CD14-positive monocyte (primary cell): ENCODE data around the gene CAP2. TPM values are rescaled to one million over a fixed set of nuclear protein-coding genes. Genes with fewer than 3 reads are reported as not detected.

Experiments
- DNase-seq, 3 donors: peaks; one replicate each; pipeline ENCODE4 v3.0.0-alpha.2; 2011 to 2022
- H2AFZ ChIP-seq: 2 replicates; pipeline ENCODE4 v1.6.0; 2012; ENCODE audit warnings: mild to moderate bottlenecking, low read depth, low read length, inconsistent platforms; ENCODE audit not compliant: insufficient read depth, poor library complexity, severe bottlenecking
- H3K27ac ChIP-seq, 2 donors: 1 replicate in 1 of 2; 2 replicates in 1 of 2; pipeline ENCODE4 v1.5.1; 2012 to 2013; ENCODE audit warnings: low read length in 2 of 2, control low read depth in 1 of 2, inconsistent platforms in 1 of 2, low read depth in 1 of 2, mild to moderate bottlenecking in 1 of 2
- H3K27me3 ChIP-seq, 2 donors: one replicate each; pipeline versions ENCODE4 v1.6.0 to v1.6.1; 2011 to 2013; ENCODE audit warnings: low read length in 2 of 2; ENCODE audit not compliant: control insufficient read depth in 2 of 2, insufficient read depth in 2 of 2
- H3K36me3 ChIP-seq, 2 donors: replicated peaks in 1 of 2; 1 replicate in 1 of 2; 2 replicates in 1 of 2; pipeline versions ENCODE4 v1.5.1 to v1.6.1; 2012 to 2013; ENCODE audit warnings: low read length in 2 of 2, control low read depth in 1 of 2, inconsistent platforms in 1 of 2, mild to moderate bottlenecking in 1 of 2; ENCODE audit not compliant: insufficient read depth in 2 of 2, control insufficient read depth in 1 of 2
- H3K4me1 ChIP-seq, 2 donors: 1 replicate in 1 of 2; 2 replicates in 1 of 2; pipeline versions ENCODE4 v1.5.1 to v1.6.1; 2012 to 2013; ENCODE audit warnings: low read length in 2 of 2, control low read depth in 1 of 2, inconsistent platforms in 1 of 2, mild to moderate bottlenecking in 1 of 2, moderate library complexity in 1 of 2; ENCODE audit not compliant: insufficient read depth in 2 of 2, control insufficient read depth in 1 of 2
- H3K4me2 ChIP-seq: replicated peaks from 2 replicates; pipeline ENCODE3; 2012; ENCODE audit warnings: low read length, moderate library complexity, mild to moderate bottlenecking; ENCODE audit not compliant: poor library complexity, severe bottlenecking; ENCODE audit errors: extremely low read depth
- H3K4me3 ChIP-seq, 3 experiments: fragments of 200-600 bp in 1 of 3; sonication (generic) in 1 of 3; replicated peaks in 1 of 3; 1 replicate in 2 of 3; 2 replicates in 1 of 3; pipeline ENCODE4 v1.5.1; 2011 to 2013; ENCODE audit warnings: low read length in 3 of 3, mild to moderate bottlenecking in 3 of 3, control low read depth in 2 of 3, low read depth in 2 of 3, inconsistent platforms in 1 of 3, moderate library complexity in 1 of 3
- H3K79me2 ChIP-seq: 2 replicates; pipeline ENCODE4 v1.6.0; 2012; ENCODE audit warnings: mild to moderate bottlenecking, control low read depth, inconsistent platforms, low read length, moderate library complexity; ENCODE audit not compliant: insufficient read depth
- H3K9ac ChIP-seq: 2 replicates; pipeline ENCODE4 v1.6.0; 2017; ENCODE audit warnings: low read length, mild to moderate bottlenecking; ENCODE audit not compliant: insufficient read depth, poor library complexity, severe bottlenecking
- H3K9me3 ChIP-seq, 2 donors: replicated peaks in 1 of 2; 1 replicate in 1 of 2; 2 replicates in 1 of 2; pipeline versions ENCODE4 v1.5.1 to v1.6.1; 2012 to 2013; ENCODE audit warnings: low read length in 2 of 2, control low read depth in 1 of 2; ENCODE audit not compliant: control insufficient read depth in 1 of 2, insufficient read depth in 1 of 2
- H4K20me1 ChIP-seq: 2 replicates; pipeline ENCODE4 v1.6.0; 2012; ENCODE audit warnings: mild to moderate bottlenecking, low read length, control low read depth, moderate library complexity; ENCODE audit not compliant: insufficient read depth
- H3K27ac Mint-ChIP-seq, 7 donors: one replicate each; pipeline ENCODE4 v1.8.0; 2020; ENCODE audit warnings: mild to moderate bottlenecking in 7 of 7, mixed read lengths in 7 of 7, moderate library complexity in 6 of 7, inconsistent platforms in 2 of 7
- H3K27me3 Mint-ChIP-seq, 3 donors: one replicate each; pipeline ENCODE4 v1.8.0; 2021 to 2022; ENCODE audit warnings: low read depth in 3 of 3, mild to moderate bottlenecking in 3 of 3, mixed read lengths in 3 of 3, moderate library complexity in 3 of 3, inconsistent platforms in 1 of 3
- H3K36me3 Mint-ChIP-seq, 2 donors: one replicate each; pipeline ENCODE4 v1.8.0; 2020; ENCODE audit warnings: mixed read lengths in 2 of 2, inconsistent platforms in 1 of 2, mild to moderate bottlenecking in 1 of 2
- H3K4me1 Mint-ChIP-seq: one replicate; pipeline ENCODE4 v1.8.0; 2020; ENCODE audit warnings: mild to moderate bottlenecking, mixed read lengths
- H3K4me3 Mint-ChIP-seq, 2 donors: one replicate each; pipeline ENCODE4 v1.8.0; 2020; ENCODE audit warnings: mild to moderate bottlenecking in 2 of 2, mixed read lengths in 2 of 2, moderate library complexity in 1 of 2
- H3K9me3 Mint-ChIP-seq, 7 donors: one replicate each; pipeline ENCODE4 v1.8.0; 2020 to 2022; ENCODE audit warnings: mixed read lengths in 7 of 7, mild to moderate bottlenecking in 6 of 7, moderate library complexity in 6 of 7, inconsistent platforms in 2 of 7
- CTCF ChIP-seq: fragments of 200-600 bp; IDR thresholded peaks from one replicate; pipeline ENCODE4 v1.8.0; 2022; ENCODE audit warnings: antibody characterized with exemption, mild to moderate bottlenecking
- WGBS: methylation state at CpG from one replicate; pipeline ENCODE4 v1.1.5; 2013; ENCODE audit warnings: missing lambda C conversion rate; ENCODE audit not compliant: insufficient coverage; 5-methylcytosine and 5-hydroxymethylcytosine counted together
- intact Hi-C, 2 donors: fragments of 100-400 bp; cut with micrococcal nuclease; formaldehyde crosslinking; loops; one replicate each; pipeline versions ENCODE4 v1.15.0 to v1.15.1; 2023
- polyA plus RNA-seq, 3 donors: library from polyadenylated mRNA; depleted of rRNA in 1 of 3; unstranded in 2 of 3; stranded (reverse) in 1 of 3; fragments of 300-500 nt in 2 of 3; fragments of >200 nt in 1 of 3; fragmentation: Illumina TruSeq in 2 of 3; gene quantifications; 1 replicate in 2 of 3; 2 replicates in 1 of 3; pipeline ENCODE4 v1.2.3, GENCODE V29; 2012 to 2021

CAP2 gene
- polyA plus RNA-seq, 3 donors: not detected

- no peaks in the 10 kb centered on the region for H3K27me3 ChIP-seq
- DNase-seq: no peak
- H3K4me2 ChIP-seq: no peak overlapping the region
- no peak for TF ChIP-seq CTCF
- H3K4me1 ChIP-seq: no peaks in the 10 kb centered on the region
- no peak overlapping the region for H3K9ac ChIP-seq
- no peaks in the 10 kb centered on the region for H4K20me1 ChIP-seq
- Mint-ChIP-seq H3K9me3 (peaks cover 0 to 3% (median 0%) of the 10 kb centered on the region in 7 donors), H3K4me3 (no peak overlapping the region), H3K36me3 (no peaks in the 10 kb centered on the region), H3K27me3 (peaks cover 4 to 8% (median 5%) of the 10 kb centered on the region in 3 donors), H3K27ac (no peak overlapping the region), H3K4me1 (no peaks in the 10 kb centered on the region)
- no peaks in the 10 kb centered on the region for H3K9me3 ChIP-seq
- H2AFZ ChIP-seq: no peak overlapping the region
- intact Hi-C loops: no loop called here
- no peaks in the 10 kb centered on the region for H3K36me3 ChIP-seq
- no CpG with 5 or more reads among the region's 2 CpGs for WGBS
- H3K79me2 ChIP-seq: no peaks in the 10 kb centered on the region
- H3K4me3 ChIP-seq: no peak overlapping the region
- H3K27ac ChIP-seq: no peak overlapping the region
These were observed 99.9 kb downstream of the CAP2 start for GRCh38 chr6:17493286-17493685.

- no peaks in the 10 kb centered on the region for H3K36me3 ChIP-seq
- Mint-ChIP-seq H3K9me3 (peaks cover 0 to 3% (median 0%) of the 10 kb centered on the region in 7 donors), H3K4me3 (no peak overlapping the region), H3K27ac (no peak overlapping the region), H3K36me3 (no peaks in the 10 kb centered on the region), H3K4me1 (no peaks in the 10 kb centered on the region), H3K27me3 (peaks cover 4 to 8% (median 5%) of the 10 kb centered on the region in 3 donors)
- WGBS: 93% methylated on average over 3 of the region's 4 CpGs
- H3K4me3 ChIP-seq: no peak overlapping the region
- intact Hi-C loops: no loop called here
- no peaks in the 10 kb centered on the region for H3K4me1 ChIP-seq
- H3K27ac ChIP-seq: no peak overlapping the region
- H3K79me2 ChIP-seq: no peaks in the 10 kb centered on the region
- H3K4me2 ChIP-seq: no peak overlapping the region
- H3K9ac ChIP-seq: no peak overlapping the region
- H3K9me3 ChIP-seq: no peaks in the 10 kb centered on the region
- no peak overlapping the region for H2AFZ ChIP-seq
- no peaks in the 10 kb centered on the region for H3K27me3 ChIP-seq
- DNase-seq: no peak
- H4K20me1 ChIP-seq: no peaks in the 10 kb centered on the region
- no peak for TF ChIP-seq CTCF
These were observed 100.8 kb downstream of the CAP2 start for GRCh38 chr6:17494177-17494576.
